Natural killer cell (primary cell): Measurements from ENCODE around the gene TCEAL7. TPM values are rescaled to one million over a fixed set of nuclear protein-coding genes. Genes with fewer than 3 reads are reported as not detected.
"Not testable (repeated sequence)": the region's sequence is repeated elsewhere in the genome, so short reads cannot be mapped to it uniquely, and the experiment has no call there.

Source experiments
- ATAC-seq, 3 donors: fragments of 150-1000 bp in 2 of 3; fragments of 200-7000 bp in 1 of 3; cut with Tn5 transposase; 1 replicate in 1 of 3; 2 replicates in 2 of 3; pipeline ENCODE4 v1.10.0; 2021; ENCODE audit warnings: mild to moderate bottlenecking in 2 of 3, moderate library complexity in 2 of 3
- DNase-seq, 2 donors: peaks; one replicate each; pipeline versions ENCODE4 v3.0.0 to v3.0.0-alpha.2; 2013 to 2021; ENCODE audit warnings: mixed read lengths in 1 of 2
- H3K27ac ChIP-seq: one replicate; pipeline ENCODE4 v1.5.1; 2013; ENCODE audit warnings: mild to moderate bottlenecking, low read length
- H3K27me3 ChIP-seq: one replicate; pipeline ENCODE4 v1.6.1; 2013; ENCODE audit warnings: low read length; ENCODE audit not compliant: control insufficient read depth, insufficient read depth
- H3K36me3 ChIP-seq: one replicate; pipeline ENCODE4 v1.6.1; 2013; ENCODE audit warnings: low read length; ENCODE audit not compliant: control insufficient read depth, insufficient read depth
- H3K4me1 ChIP-seq: one replicate; pipeline ENCODE4 v1.6.1; 2013; ENCODE audit warnings: low read length; ENCODE audit not compliant: control insufficient read depth, insufficient read depth
- H3K4me3 ChIP-seq: one replicate; pipeline ENCODE4 v1.5.1; 2013; ENCODE audit warnings: low read length
- H3K9me3 ChIP-seq: one replicate; pipeline ENCODE4 v1.6.1; 2013; ENCODE audit warnings: low read length; ENCODE audit not compliant: control insufficient read depth, insufficient read depth
- H3K27ac Mint-ChIP-seq, 2 donors: one replicate each; pipeline ENCODE4 v1.8.0; 2022; ENCODE audit warnings: mild to moderate bottlenecking in 2 of 2, mixed read lengths in 2 of 2, moderate library complexity in 1 of 2
- H3K27me3 Mint-ChIP-seq, 2 donors: one replicate each; pipeline ENCODE4 v1.8.0; 2022; ENCODE audit warnings: low read depth in 2 of 2, mixed read lengths in 2 of 2
- H3K36me3 Mint-ChIP-seq: one replicate; pipeline ENCODE4 v1.8.0; 2022; ENCODE audit warnings: mixed read lengths
- H3K4me1 Mint-ChIP-seq, 2 donors: one replicate each; pipeline ENCODE4 v1.8.0; 2022; ENCODE audit warnings: mixed read lengths in 2 of 2
- H3K4me3 Mint-ChIP-seq: one replicate; pipeline ENCODE4 v1.8.0; 2022; ENCODE audit warnings: mild to moderate bottlenecking, moderate library complexity, mixed read lengths
- H3K9me3 Mint-ChIP-seq, 2 donors: one replicate each; pipeline ENCODE4 v1.8.0; 2022; ENCODE audit warnings: mixed read lengths in 2 of 2
- WGBS: methylation state at CpG from one replicate; pipeline ENCODE4 v1.1.7; 2013; ENCODE audit warnings: missing lambda C conversion rate; ENCODE audit not compliant: insufficient coverage; 5-methylcytosine and 5-hydroxymethylcytosine counted together
- intact Hi-C: fragments of 100-400 bp; cut with micrococcal nuclease; formaldehyde crosslinking; loops from one replicate; pipeline ENCODE4 v1.14.2; 2022
- total RNA-seq, 4 donors: library from RNA; stranded (reverse); fragments of 120-200 nt in 1 of 4; gene quantifications; one replicate each; pipeline versions ENCODE4 v1.2.3 to v1.2.4, GENCODE V29; 2013 to 2022
- TF ChIP-seq, protein P1 (sequence below): fragments of 200-600 bp; IDR thresholded peaks from one replicate; pipeline ENCODE4 v1.8.0; 2022; ENCODE audit warnings: antibody characterized with exemption

The TCEAL7 gene
- total RNA-seq, 3 donors from 2014 or later (not counting 1 experiment from before 2014, with no cell fraction given): not detected

DNA sequence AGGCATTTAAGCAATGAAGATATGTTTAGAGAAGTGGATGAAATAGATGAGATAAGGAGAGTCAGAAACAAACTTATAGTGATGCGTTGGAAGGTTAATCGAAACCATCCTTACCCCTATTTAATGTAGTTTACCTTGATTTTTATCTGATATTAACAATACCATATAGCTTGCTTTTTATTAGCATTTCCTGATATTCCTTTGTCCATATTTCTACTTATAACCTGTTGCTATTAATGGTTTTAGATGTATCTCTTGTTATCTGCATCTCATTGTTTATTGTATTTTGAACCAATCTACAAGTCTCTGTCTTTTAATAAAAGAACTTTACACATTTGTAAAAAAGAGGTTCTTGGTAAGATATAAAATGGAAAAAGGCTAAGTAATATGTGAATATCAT is 27.8 kb downstream of the TCEAL7 start:
- no peak overlapping the region for H3K4me3 Mint-ChIP-seq
- Histone ChIP-seq H3K27ac (no peak overlapping the region), H3K36me3 (no peaks in the 10 kb centered on the region), H3K4me3 (no peak overlapping the region), H3K27me3 (peaks cover 3% of the 10 kb centered on the region), H3K4me1 (peaks cover 8% of the 10 kb centered on the region), H3K9me3 (no peaks in the 10 kb centered on the region)
- DNase-seq (no peak), ATAC-seq (no peak)
- TF ChIP-seq, protein P1, sequence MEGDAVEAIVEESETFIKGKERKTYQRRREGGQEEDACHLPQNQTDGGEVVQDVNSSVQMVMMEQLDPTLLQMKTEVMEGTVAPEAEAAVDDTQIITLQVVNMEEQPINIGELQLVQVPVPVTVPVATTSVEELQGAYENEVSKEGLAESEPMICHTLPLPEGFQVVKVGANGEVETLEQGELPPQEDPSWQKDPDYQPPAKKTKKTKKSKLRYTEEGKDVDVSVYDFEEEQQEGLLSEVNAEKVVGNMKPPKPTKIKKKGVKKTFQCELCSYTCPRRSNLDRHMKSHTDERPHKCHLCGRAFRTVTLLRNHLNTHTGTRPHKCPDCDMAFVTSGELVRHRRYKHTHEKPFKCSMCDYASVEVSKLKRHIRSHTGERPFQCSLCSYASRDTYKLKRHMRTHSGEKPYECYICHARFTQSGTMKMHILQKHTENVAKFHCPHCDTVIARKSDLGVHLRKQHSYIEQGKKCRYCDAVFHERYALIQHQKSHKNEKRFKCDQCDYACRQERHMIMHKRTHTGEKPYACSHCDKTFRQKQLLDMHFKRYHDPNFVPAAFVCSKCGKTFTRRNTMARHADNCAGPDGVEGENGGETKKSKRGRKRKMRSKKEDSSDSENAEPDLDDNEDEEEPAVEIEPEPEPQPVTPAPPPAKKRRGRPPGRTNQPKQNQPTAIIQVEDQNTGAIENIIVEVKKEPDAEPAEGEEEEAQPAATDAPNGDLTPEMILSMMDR: no peak
- no peaks in the 10 kb centered on the region for H3K36me3 Mint-ChIP-seq
- H3K9me3 Mint-ChIP-seq: no peaks in the 10 kb centered on the region
- intact Hi-C loops: no loop called here
- peaks cover 12 to 24% of the 10 kb centered on the region in 2 donors for H3K27me3 Mint-ChIP-seq
- no CpG with 5 or more reads among the region's 2 CpGs for WGBS
- H3K4me1 Mint-ChIP-seq: peaks cover 11% of the 10 kb centered on the region in 2 donors
- H3K27ac Mint-ChIP-seq: no peak overlapping the region

DNA sequence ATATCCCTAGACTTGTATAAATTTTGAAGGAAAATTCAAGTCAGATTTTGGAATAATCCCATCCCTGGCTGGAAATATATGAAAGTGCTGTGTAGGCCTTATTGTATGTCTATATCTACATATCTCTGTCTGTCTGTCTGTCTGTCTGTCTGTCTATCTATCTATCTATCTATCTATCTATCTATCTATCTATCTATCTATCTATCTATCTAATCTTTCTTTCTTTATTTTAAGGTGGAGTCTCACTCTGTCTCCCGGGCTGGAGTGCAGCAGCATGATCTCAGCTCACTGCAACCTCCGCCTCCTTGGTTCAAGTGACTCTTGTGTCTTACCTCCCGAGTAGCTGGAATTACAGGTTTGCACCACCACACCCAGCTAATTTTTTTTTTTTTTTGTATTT is 29.6 kb downstream of the TCEAL7 start:
- H3K9me3 Mint-ChIP-seq, H3K36me3 ChIP-seq, H3K27me3 ChIP-seq, H3K27ac ChIP-seq, ATAC-seq, H3K4me3 Mint-ChIP-seq, intact Hi-C loops, H3K9me3 ChIP-seq, H3K4me3 ChIP-seq, H3K36me3 Mint-ChIP-seq, DNase-seq, H3K4me1 ChIP-seq, H3K27ac Mint-ChIP-seq: not testable (repeated sequence)
- 100% methylated on average over 2 of the region's 3 CpGs for WGBS
- Mint-ChIP-seq H3K4me1 (peaks cover 11% of the 10 kb centered on the region in 2 donors), H3K27me3 (peaks cover 9 to 24% of the 10 kb centered on the region in 2 donors)

DNA sequence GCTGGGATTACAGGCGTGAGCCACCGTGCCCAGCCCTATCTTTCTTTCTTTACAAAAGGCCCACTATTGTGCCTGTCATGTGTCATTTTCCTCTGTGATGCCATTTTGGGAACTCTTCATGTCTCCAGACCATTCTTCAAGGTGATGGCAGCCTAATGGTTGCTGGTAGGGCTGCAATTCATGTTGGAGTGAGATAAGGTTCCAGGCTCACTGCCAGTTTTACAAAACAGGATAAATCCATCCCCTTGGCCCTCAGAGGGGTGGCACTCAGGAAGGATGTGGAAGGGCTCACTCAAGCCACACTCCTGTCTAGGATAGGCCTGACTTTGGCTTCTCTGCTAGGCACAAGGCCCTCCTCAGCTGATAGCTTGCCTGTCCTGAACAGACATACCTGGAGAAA is 30.1 kb downstream of the TCEAL7 start:
- peaks cover 11% of the 10 kb centered on the region in 2 donors for H3K4me1 Mint-ChIP-seq
- DNase-seq (no peak), ATAC-seq (no peak)
- H3K9me3 Mint-ChIP-seq: no peaks in the 10 kb centered on the region
- no peaks in the 10 kb centered on the region for H3K36me3 Mint-ChIP-seq
- TF ChIP-seq, protein P1: no peak
- Histone ChIP-seq H3K4me1 (peaks cover 8% of the 10 kb centered on the region), H3K27ac (no peak overlapping the region), H3K36me3 (no peaks in the 10 kb centered on the region), H3K4me3 (no peak overlapping the region), H3K27me3 (peaks cover 3% of the 10 kb centered on the region), H3K9me3 (no peaks in the 10 kb centered on the region)
- WGBS: 79% methylated on average over 2 of the region's 2 CpGs
- peaks cover 9 to 24% of the 10 kb centered on the region in 2 donors for H3K27me3 Mint-ChIP-seq
- no peak overlapping the region for H3K4me3 Mint-ChIP-seq
- intact Hi-C loops: no loop called here
- H3K27ac Mint-ChIP-seq: no peak overlapping the region

DNA sequence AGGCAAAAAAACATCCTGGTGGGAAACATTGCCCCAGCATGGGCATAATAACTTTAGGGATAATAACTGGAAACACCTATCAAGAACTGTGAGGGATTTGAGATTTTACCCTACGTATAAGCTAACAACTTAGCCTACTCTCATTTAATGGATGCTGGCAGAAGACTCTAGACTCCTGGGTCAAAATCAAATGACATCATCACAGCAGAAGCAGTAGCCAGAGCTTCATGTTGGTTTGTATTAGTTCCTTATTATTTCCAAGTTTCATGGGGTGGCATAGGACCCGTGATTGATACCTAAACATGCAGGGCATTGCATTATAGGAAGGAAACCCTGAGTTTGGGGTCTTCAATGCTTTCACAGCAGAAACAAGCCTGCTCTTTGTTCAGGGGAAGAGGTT is 30.9 kb downstream of the TCEAL7 start:
- Histone ChIP-seq H3K36me3 (no peaks in the 10 kb centered on the region), H3K27ac (no peak overlapping the region), H3K9me3 (no peaks in the 10 kb centered on the region), H3K27me3 (no peaks in the 10 kb centered on the region), H3K4me3 (no peak overlapping the region), H3K4me1 (peaks cover 8% of the 10 kb centered on the region)
- no peak overlapping the region for H3K4me3 Mint-ChIP-seq
- no peak overlapping the region for H3K27ac Mint-ChIP-seq
- peaks cover 10 to 22% of the 10 kb centered on the region in 2 donors for H3K27me3 Mint-ChIP-seq
- no peak for DNase-seq
- ATAC-seq: no peak
- H3K4me1 Mint-ChIP-seq: peaks cover 6 to 7% of the 10 kb centered on the region in 2 donors
- H3K36me3 Mint-ChIP-seq: no peaks in the 10 kb centered on the region
- WGBS: 50% methylated on average over 1 of the region's 2 CpGs
- intact Hi-C loops: no loop called here
- TF ChIP-seq, protein P1: no peak
- H3K9me3 Mint-ChIP-seq: no peaks in the 10 kb centered on the region
